ENCODE measurements around the gene ZNF408.
A peak's percentile ranks its signal among the peaks of the same experiment; 100 is the strongest.
"Not testable (repeated sequence)": the region's sequence is repeated elsewhere in the genome, so short reads cannot be mapped to it uniquely, and the experiment has no call there.

ZNF408 gene

DNA sequence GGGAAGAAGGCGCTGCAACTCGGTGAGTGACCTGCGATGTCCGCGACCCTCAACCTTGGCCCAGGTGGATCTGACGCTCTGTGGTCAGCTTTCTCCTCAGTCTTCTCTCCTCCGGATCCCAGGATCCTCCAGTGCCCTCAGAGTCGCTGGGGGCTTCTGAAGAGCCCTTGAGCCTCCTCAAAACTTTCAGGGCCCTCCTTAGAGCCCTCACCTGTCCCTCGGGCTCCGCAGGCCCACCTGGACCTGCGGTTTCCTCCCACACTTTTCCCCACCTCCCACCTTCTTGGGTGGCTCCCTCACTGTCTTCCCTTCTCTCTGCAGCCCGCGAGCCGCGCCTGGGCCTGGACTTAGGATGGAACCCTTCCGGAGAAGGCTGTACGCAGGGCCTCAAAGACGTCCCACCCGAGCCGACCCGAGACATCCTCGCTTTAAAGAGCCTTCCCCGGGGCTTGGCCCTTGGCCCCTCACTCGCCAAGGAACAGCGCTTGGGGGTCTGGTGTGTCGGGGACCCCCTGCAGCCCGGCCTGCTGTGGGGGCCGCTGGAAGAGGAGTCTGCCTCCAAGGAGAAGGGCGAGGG is 335 bp downstream of the ZNF408 start:
- H3K4me1 Mint-ChIP-seq (ENCODE audit: low read depth), result peaks cover 37% of the 10 kb centered on the region

DNA sequence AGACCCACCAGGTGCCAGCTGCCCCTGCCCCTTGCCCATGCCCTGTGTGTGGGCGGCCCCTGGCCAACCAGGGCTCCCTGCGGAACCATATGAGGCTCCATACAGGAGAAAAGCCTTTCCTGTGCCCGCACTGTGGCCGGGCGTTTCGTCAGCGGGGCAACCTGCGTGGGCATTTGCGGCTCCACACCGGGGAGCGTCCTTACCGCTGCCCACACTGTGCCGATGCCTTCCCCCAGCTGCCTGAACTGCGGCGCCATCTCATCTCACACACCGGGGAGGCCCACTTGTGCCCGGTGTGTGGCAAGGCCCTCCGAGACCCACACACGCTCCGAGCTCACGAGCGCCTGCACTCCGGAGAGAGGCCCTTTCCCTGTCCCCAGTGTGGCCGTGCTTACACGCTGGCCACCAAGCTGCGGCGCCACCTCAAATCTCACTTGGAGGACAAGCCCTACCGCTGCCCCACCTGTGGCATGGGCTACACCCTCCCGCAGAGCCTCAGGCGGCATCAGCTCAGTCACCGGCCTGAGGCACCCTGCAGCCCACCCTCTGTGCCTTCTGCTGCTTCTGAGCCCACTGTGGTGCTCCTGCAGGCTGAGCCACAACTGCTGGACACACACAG is 4.3 kb downstream of the ZNF408 start:
- Mint-ChIP-seq H3K4me3 (no peak overlapping the region), H3K27ac (no peak overlapping the region), H3K9me3 (no peaks in the 10 kb centered on the region), H3K27me3 (no peaks in the 10 kb centered on the region), H3K4me1 (ENCODE audit: low read depth) (peaks cover 17% of the 10 kb centered on the region), H3K36me3 (ENCODE audit: low read depth) (peaks cover 41% of the 10 kb centered on the region)

More for the DNA sequence above, 335 bp downstream of the ZNF408 start:
- H3K4me3 Mint-ChIP-seq, result peak overlapping the region; percentile 95
- H3K9me3 Mint-ChIP-seq, result no peaks in the 10 kb centered on the region
- H3K36me3 Mint-ChIP-seq (ENCODE audit: low read depth), result peaks cover 29% of the 10 kb centered on the region
- no peaks in the 10 kb centered on the region for H3K27me3 Mint-ChIP-seq
- peak overlapping the region; percentile 99 for H3K27ac Mint-ChIP-seq

DNA sequence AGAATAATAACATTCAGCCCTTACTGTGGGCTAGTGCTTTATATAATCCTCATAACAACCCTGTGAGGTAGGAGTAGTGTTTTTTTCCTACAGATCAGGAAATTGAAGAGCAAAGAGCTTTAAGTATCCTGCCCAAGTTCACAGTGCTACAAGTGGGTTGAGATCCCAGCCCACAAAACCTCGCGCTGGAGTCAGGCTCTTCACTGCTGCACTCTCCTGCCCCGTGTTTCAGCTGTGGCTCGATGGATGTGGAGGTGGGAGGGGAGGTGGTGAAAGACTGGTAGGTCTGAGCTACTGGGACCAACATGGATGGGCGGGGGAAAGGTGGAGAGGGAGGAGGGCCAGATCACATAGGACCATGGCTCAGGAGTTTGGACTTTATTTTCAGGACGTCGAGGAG is 6.1 kb downstream of the ZNF408 start:
- peaks cover 35% of the 10 kb centered on the region for H3K36me3 Mint-ChIP-seq (ENCODE audit: low read depth)
- H3K27me3 Mint-ChIP-seq, result no peaks in the 10 kb centered on the region
- H3K4me3 Mint-ChIP-seq, result no peak overlapping the region
- no peak overlapping the region for H3K27ac Mint-ChIP-seq
- no peaks in the 10 kb centered on the region for H3K9me3 Mint-ChIP-seq
- peaks cover 10% of the 10 kb centered on the region for H3K4me1 Mint-ChIP-seq (ENCODE audit: low read depth)

DNA sequence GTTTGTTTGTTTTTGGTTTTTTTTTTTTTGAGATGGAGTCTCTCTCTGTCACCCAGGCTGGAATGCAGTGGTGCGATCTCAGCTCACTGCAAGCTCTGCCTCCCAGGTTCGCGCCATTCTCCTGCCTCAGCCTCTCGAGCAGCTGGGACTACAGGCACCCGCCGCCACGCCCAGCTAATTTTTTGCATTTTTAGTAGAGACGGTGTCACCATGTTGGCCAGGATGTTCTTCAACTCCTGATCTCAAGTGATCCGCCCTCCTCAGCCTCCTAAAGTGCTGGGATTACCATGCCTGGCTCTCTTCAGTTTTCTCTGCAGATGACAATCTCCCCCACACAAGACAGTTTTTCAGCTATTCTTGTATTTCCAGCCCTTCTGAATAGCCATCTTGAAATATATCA is 8.5 kb downstream of the ZNF408 start:
- H3K27ac Mint-ChIP-seq; H3K4me1 Mint-ChIP-seq (ENCODE audit: low read depth); H3K27me3 Mint-ChIP-seq; H3K4me3 Mint-ChIP-seq; H3K9me3 Mint-ChIP-seq: not testable (repeated sequence)
- H3K36me3 Mint-ChIP-seq (ENCODE audit: low read depth), result peaks cover 15% of the 10 kb centered on the region

DNA sequence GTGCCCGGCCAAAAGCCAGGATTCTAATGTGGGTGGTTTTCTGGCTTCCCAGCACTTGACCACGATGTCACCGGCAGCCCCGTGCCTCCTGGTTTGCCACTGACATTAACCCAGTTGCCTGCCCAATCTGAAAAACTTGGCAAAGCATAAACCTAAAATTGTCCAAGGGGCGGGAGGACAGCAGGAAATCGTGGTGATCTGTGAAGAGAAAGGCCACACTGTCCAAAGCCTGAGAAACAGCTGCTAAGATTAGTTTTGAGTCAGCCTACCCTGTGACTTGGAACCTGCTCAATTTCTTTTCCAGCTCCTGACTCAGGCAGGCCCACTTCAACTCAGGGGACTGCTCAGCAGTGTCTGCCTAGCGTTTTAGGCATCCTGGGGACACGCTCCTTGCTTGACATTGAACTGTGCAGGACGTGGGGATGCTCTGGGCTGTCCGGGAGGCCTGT is 10.0 kb downstream of the ZNF408 start:
- no peaks in the 10 kb centered on the region for H3K4me1 Mint-ChIP-seq (ENCODE audit: low read depth)
- no peak overlapping the region for H3K27ac Mint-ChIP-seq
- H3K9me3 Mint-ChIP-seq, result no peaks in the 10 kb centered on the region
- peaks cover 14% of the 10 kb centered on the region for H3K36me3 Mint-ChIP-seq (ENCODE audit: low read depth)
- H3K27me3 Mint-ChIP-seq, result no peaks in the 10 kb centered on the region
- no peak overlapping the region for H3K4me3 Mint-ChIP-seq

DNA sequence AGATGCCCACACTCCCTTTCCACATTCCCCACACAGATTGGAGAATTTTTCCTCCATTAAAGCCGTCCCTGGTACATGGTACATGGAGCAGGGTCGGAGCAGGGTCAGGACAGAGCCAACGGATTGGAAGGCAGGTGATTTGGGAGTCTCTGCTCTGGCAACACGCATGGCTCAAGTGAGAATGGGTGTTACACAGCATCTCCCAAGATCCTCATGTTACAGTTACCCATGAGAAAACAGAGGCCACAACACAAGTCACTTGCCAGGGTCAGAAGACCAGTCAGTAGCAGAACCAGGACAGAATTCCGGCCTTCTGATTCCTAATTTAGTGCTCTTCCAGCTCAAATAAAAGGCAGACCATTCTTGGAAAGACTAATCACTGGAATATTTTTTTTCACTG is 10.5 kb downstream of the ZNF408 start:
- Mint-ChIP-seq H3K9me3 (no peaks in the 10 kb centered on the region), H3K4me1 (ENCODE audit: low read depth) (no peaks in the 10 kb centered on the region), H3K4me3 (no peak overlapping the region), H3K36me3 (ENCODE audit: low read depth) (peaks cover 14% of the 10 kb centered on the region), H3K27ac (no peak overlapping the region), H3K27me3 (no peaks in the 10 kb centered on the region)

DNA sequence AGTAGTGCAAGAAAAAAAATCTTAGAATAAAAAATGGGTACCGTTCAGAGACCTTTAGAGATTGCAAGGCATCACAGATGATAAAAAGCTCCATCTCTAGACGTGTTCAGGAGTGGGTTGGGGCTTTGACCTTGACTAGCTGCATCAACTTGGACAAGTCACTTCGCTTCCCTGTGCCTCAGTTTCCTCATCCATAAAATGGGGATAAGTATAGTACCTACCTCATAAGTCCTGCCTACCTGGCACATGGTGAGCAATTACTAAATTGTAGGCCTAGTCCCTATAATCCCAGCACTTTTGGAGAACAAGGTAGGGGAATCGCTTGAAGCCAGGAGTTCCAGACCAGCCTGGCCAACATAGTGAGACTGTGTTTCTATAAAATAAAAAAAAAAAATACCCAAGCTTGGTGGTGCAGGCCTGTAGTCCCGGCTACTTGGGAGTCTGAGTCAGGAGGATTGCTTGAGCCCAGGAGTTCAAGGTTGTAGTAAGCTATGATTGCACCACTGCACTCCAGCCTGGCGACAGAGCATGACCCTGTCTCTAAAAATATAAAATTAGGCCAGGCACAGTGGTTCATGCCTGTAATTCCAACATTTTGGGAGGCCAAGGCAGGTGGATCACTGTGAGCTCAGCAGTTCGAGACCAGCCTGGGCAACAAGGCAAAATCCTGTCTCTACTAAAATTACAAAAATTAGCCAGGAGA is 12.2 kb downstream of the ZNF408 start:
- Mint-ChIP-seq H3K27me3 (no peaks in the 10 kb centered on the region), H3K4me1 (ENCODE audit: low read depth) (no peaks in the 10 kb centered on the region), H3K36me3 (ENCODE audit: low read depth) (no peaks in the 10 kb centered on the region), H3K4me3 (no peak overlapping the region), H3K27ac (no peak overlapping the region), H3K9me3 (no peaks in the 10 kb centered on the region)

DNA sequence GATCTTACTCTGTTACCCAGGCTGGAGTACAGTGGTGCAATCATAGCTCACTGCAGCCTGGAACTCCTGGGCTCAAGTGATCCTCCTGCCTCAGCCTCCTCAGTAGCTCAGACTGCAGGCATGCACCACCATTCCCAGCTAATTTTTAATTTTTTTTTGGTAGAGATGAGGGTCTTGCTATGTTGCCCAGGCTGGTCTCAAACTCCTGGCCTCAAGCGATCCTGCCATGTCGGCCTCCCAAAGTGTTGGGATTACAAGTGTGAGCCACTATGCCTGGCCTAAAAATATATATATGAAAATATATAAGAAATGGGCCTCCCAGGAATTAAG is 17.0 kb downstream of the ZNF408 start:
- H3K9me3 Mint-ChIP-seq, result not testable (repeated sequence)

DNA sequence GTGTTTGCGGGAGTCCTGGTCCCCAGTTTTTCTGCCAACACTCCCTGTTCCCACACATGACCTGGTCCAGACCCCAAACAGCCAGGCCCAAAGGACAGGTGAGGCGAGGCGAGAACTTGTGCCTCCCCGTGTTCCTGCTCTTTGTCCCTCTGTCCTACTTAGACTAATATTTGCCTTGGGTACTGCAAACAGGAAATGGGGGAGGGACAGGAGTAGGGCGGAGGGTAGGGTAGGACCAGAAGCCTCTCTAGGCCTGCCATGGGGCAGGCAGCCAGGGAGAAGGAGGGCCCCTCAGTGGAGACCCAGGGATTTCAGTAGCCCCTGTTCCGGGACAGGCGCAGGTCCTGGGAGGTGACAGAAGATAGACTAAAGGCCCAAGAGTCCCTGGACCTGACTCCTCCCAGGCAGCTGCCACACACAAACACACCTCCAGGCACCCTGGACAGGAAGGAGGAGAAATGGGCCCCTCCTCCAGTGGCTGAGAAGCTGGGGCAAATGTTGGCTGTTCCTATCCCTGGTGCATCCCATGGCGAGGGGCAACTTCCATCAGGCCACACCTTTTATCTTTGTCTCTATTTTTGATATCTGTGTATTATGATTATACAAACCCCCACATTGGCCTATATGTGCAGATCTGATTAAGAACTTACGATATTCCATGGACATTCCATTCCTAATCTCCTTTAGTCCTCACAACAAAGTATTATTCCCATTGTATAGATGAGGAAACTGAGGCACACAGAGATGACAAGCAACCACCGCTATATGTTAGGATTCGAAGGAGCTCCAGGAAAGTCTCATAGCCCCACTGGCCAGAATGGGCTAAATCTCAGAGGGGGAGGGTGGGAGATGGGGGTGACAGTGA is 17.6 kb downstream of the ZNF408 start:
- Mint-ChIP-seq H3K27ac (no peak overlapping the region), H3K27me3 (no peaks in the 10 kb centered on the region), H3K4me3 (no peak overlapping the region), H3K9me3 (no peaks in the 10 kb centered on the region), H3K4me1 (ENCODE audit: low read depth) (no peaks in the 10 kb centered on the region), H3K36me3 (ENCODE audit: low read depth) (no peaks in the 10 kb centered on the region)

More for the DNA sequence above, 17.0 kb downstream of the ZNF408 start:
- not testable (repeated sequence) for H3K4me1 Mint-ChIP-seq (ENCODE audit: low read depth); H3K4me3 Mint-ChIP-seq; H3K27me3 Mint-ChIP-seq; H3K27ac Mint-ChIP-seq; H3K36me3 Mint-ChIP-seq (ENCODE audit: low read depth)

DNA sequence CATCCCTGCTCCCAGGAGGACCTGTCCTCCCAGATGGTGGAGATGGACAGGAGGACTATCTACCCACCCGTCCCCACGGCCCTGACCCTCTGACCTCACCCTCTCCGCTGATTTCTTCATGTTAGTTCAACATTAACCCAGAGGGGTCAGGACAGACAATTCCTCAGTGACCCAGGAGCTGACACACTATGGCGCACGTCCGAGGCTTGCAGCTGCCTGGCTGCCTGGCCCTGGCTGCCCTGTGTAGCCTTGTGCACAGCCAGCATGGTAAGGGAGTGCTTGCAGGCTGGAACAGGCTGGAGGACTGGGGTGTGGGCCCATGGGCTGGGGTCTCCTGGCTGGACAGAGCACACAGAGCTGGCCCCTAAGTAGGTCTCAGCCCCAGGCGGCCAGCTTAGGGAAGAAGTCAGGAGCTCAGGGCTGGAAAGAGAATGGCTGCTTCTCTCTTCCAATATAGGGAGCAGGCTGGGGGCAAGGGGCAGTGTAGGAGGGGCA is 18.3 kb downstream of the ZNF408 start, which contains the start of gene F2:
Gene F2, plus strand, starts transcription at position 166 of the 495 bp plus-strand sequence. Its CDS starts 23 bp downstream, at position 189.
- H3K27ac Mint-ChIP-seq, result no peak within 1 kb of the TSS
- no peaks in the 10 kb centered on the region for H3K9me3 Mint-ChIP-seq
- no peaks in the 10 kb centered on the region for H3K36me3 Mint-ChIP-seq (ENCODE audit: low read depth)
- no peaks in the 10 kb centered on the region for H3K27me3 Mint-ChIP-seq
- no peak within 1 kb of the TSS for H3K4me3 Mint-ChIP-seq
- no peaks in the 10 kb centered on the region for H3K4me1 Mint-ChIP-seq (ENCODE audit: low read depth)

DNA sequence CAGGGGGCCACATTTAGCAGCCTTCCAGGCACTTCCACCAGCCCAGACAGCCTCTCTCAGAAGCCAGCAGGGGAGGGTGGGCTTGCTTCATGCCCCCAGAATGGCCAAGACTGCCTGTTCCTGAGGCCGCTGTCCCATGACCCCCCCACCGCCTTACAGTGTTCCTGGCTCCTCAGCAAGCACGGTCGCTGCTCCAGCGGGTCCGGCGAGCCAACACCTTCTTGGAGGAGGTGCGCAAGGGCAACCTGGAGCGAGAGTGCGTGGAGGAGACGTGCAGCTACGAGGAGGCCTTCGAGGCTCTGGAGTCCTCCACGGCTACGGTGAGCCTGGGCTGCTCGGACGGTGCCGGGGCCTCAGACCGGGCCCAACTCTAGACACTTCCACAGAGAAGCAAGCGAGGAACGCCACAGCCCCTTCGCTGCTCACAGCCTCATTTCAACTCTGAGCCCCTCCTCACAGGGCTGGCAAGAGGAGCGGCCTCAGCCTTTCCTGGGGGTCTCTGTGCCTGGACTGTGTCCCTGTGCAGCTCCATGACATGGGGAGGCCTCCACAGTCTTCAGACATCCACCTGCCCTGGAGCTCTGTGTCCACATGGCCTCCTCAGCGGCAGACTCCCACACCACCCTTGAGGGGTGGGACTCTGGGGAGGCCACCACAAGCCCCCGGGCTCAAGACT is 18.9 kb downstream of the ZNF408 start:
- Mint-ChIP-seq H3K4me3 (no peak overlapping the region), H3K27ac (no peak overlapping the region), H3K36me3 (ENCODE audit: low read depth) (no peaks in the 10 kb centered on the region), H3K9me3 (no peaks in the 10 kb centered on the region), H3K27me3 (no peaks in the 10 kb centered on the region), H3K4me1 (ENCODE audit: low read depth) (no peaks in the 10 kb centered on the region)

DNA sequence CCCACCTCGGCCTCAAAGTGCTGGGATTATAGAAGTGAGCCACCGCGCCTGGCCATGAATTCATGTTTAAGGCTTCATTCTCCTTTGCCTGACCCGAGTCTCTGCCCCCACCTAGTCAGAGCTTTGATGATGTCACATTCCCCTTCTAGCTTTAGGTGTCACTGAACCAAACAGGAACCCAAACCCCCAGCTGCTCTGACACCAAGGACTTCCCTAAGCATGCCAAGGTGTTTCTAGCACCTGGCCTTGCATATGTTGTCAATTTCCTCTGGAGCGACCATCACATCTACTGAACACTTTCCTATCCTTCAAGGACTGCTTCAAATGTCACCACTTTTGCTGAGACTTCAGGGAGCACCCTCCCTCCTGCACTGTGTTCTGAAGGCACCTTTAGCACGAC is 20.5 kb downstream of the ZNF408 start:
- Mint-ChIP-seq H3K4me3 (no peak overlapping the region), H3K4me1 (ENCODE audit: low read depth) (no peaks in the 10 kb centered on the region), H3K9me3 (no peaks in the 10 kb centered on the region), H3K36me3 (ENCODE audit: low read depth) (no peaks in the 10 kb centered on the region), H3K27ac (no peak overlapping the region), H3K27me3 (no peaks in the 10 kb centered on the region)

DNA sequence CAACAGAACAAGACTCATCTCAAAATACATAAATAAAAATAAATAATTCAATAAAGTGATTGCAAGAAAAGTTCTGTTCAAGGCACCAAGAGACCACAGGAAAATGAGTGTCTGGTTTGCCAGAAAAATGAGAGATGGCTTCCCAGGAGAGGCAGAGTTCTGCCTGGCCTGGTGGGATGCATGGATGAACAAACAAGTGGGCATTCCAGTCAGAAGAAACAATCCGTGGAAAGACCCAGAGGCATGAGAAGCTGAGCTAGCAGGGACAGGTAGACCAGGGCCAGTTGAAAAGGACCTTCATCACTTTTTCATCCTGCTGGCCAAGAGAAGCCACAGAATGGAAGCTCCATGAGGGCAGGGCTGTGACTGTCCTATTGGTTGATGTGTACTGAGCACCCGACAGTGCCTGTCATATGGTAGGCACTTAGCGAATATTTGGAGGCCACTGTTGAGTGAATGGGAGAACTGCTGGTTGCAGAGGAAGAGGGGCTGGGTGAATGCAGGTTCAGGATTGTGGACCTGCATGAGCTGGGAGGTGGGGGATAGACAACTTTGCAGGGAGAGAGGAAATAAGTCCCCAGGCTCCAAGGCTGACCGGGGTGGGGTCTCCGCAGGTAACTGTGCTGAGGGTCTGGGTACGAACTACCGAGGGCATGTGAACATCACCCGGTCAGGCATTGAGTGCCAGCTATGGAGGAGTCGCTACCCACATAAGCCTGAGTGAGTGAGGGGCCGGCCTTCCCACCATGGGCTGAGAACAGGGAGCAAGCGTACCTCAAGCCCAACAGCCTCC is 21.9 kb downstream of the ZNF408 start:
- no peak overlapping the region for H3K4me3 Mint-ChIP-seq
- no peaks in the 10 kb centered on the region for H3K27me3 Mint-ChIP-seq
- H3K27ac Mint-ChIP-seq, result no peak overlapping the region
- no peaks in the 10 kb centered on the region for H3K4me1 Mint-ChIP-seq (ENCODE audit: low read depth)
- H3K9me3 Mint-ChIP-seq, result no peaks in the 10 kb centered on the region
- H3K36me3 Mint-ChIP-seq (ENCODE audit: low read depth), result no peaks in the 10 kb centered on the region

DNA sequence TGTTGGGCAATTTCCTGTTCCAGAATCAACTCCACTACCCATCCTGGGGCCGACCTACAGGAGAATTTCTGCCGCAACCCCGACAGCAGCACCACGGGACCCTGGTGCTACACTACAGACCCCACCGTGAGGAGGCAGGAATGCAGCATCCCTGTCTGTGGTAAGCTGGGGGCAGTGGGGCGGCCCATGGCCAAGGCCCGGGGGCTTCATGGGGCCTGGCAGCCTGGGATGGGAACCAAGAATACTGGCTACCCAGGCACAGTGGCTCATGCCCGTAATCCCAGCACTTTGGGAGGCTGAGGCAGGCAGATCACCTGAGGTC is 22.5 kb downstream of the ZNF408 start:
- no peak overlapping the region for H3K27ac Mint-ChIP-seq
- H3K4me3 Mint-ChIP-seq, result no peak overlapping the region
- no peaks in the 10 kb centered on the region for H3K27me3 Mint-ChIP-seq
- no peaks in the 10 kb centered on the region for H3K36me3 Mint-ChIP-seq (ENCODE audit: low read depth)
- no peaks in the 10 kb centered on the region for H3K4me1 Mint-ChIP-seq (ENCODE audit: low read depth)
- H3K9me3 Mint-ChIP-seq, result no peaks in the 10 kb centered on the region

All from stimulated activated naive CD8-positive, alpha-beta T cell treated with anti-CD3 and anti-CD28 coated beads, Interleukin-15, Interleukin-2, amounts not matched to agents 100 ng/mL and 50 ng/mL, for 24 hours (primary cell).